NCI-H2171 treated with DMSO at 0.1 percent for 48 hours (cell line): ENCODE data around the gene TAB2.

Experiments
- DNase-seq: peaks from one replicate; lab custom pipeline; 2025; lab: John Stamatoyannopoulos, UW

The TAB2 gene

GRCh38 chr6:149419696-149420404, 102.3 kb downstream of the TAB2 start:
- DNase-seq: no peak

- no peak for DNase-seq
Observed at GRCh38 chr6:149421132-149421531, 103.6 kb downstream of the TAB2 start.

DNA sequence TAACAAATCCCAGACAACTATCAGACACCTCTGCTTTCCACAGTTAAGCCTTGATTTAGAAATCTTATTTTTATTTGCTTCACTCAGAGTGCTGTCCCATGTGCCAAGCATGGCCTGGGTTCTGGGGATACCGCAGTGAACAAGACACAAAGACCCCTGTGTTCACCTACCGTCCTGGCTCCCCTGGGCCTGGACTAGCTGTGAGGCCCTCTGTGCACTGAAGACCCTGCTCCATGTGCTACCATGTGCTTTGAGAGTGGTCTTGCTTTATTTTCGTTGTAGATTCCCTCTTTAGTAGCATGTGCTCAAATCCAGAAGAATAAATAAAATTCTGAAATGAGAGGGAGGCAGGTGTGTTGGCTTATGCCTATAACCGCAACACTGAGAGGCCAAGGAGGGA, 105.1 kb downstream of the TAB2 start:
- no peak for DNase-seq

- DNase-seq: no peak
Observed at GRCh38 chr6:149423964-149424440, 106.5 kb downstream of the TAB2 start.

DNA sequence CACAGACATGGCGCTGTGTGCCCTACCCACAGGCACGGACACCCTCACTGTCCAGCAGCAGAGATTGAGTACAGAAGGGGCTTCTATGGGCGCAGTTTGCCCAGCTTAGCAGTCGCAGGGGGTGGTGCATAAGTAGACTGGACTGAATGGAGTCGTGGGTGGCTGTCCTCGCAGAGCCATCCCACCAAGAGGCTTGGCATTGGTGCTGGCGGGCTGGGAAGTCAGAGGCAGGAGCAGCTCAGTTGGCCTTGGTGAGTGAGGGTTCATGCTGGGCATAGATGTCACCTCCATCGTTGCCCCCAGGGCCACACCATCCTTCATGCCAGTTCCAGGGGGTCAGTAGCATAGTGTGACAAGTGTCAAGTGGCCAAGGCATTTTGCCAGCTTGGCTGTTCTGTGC, 107.7 kb downstream of the TAB2 start:
- DNase-seq: no peak

DNA sequence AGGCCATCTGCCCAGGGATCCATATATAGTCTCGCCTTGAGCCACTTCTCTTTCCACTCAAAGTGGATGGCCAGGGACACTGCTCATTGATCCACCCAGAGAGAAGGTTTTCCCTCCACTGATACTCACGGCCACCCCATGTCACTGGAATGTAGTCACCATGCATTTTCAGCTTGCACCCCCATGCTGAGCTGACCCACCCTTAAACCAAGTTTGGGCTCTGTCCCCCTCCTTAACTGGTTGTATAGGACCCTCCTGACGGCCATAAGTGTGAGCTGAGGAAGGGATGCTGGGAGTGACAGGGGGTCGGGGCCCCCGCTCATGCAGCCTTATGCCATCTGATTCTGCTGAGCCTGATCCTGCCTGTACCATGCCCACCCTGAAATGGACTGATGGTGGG, 108.2 kb downstream of the TAB2 start:
- DNase-seq: no peak

DNA sequence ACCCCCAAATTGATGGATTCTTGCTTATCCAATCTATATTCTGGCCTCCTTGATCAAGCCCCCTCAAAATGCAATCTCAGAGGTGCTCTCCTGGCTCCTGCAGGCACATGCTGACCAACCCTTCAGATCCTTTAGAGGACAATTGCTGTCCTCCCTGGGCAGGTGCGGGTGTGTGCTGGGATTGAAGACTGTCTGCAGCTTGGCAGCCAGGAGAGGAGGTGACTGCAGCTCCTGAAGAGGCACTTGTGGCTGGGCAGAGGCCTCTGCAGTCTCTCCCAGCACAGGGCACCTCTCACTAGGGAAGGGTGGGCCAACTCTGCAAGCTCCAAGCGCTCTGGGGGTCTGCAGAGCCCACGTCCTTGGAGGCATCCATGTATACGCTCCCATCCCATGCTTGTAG, 111.1 kb downstream of the TAB2 start:
- no peak for DNase-seq

GRCh38 chr6:149429427-149430360, 112.2 kb downstream of the TAB2 start:
- DNase-seq: no peak

DNA sequence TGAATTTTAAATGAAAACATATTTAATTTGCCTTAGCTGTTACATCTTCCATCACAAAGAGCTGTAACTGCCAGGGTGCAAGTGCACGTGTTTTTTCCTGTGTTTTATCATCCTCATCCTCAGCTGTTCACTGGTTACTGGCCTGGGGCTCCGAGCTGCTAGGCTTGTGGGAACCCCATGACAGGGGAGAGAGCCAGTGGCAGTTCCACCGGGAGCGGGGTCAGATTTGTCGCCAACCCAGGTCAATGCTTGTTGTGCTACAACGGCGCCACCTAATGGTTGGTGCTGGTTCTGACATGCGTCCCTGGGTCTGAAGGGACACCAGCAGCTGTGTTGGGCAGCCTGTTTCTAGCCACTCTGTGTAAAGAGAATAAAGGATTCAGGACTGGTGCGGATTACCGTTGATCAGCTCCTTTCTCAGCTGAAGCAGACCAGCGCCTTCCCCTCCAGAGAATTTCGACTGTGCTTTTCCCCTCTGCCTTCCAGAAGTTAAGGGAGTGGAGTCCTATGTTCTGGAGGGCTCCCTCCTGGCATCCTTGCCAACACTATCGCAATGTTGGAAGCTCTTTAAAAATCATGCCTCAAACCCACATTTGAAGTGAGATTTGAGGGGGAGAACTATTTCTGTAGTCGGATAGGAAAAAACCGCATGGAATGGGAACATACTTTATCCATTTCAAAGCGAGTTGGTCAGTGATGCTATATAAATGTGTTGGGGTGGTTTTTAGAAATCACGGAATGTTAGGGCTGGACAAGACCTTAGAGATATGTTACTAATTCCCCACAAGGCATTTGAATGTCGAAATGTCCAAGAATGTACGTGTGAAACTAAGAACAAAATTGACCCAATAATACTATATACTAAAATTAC, 114.6 kb downstream of the TAB2 start:
- DNase-seq: peak; percentile 74

DNA sequence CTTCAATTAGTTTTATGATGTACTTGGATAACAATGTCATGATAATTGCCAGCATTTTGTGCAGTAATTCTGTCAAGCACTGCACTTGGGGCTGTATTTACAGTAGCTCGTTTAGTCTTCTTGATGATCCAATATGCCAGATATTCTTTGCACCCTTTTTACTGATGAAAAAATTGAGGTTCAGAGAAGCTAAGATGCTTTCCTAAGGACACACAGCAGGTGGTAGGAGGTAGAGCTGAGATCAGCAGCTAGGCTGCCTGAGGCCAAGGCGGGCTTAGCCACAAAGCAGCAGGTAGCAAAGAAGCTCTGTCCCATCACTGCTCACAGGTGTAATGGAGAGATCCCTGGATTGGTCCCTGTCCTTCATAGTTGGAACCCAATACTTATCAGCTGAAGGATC, 115.9 kb downstream of the TAB2 start:
- no peak for DNase-seq

GRCh38 chr6:149433881-149434280, 116.4 kb downstream of the TAB2 start:
- DNase-seq: no peak

DNA sequence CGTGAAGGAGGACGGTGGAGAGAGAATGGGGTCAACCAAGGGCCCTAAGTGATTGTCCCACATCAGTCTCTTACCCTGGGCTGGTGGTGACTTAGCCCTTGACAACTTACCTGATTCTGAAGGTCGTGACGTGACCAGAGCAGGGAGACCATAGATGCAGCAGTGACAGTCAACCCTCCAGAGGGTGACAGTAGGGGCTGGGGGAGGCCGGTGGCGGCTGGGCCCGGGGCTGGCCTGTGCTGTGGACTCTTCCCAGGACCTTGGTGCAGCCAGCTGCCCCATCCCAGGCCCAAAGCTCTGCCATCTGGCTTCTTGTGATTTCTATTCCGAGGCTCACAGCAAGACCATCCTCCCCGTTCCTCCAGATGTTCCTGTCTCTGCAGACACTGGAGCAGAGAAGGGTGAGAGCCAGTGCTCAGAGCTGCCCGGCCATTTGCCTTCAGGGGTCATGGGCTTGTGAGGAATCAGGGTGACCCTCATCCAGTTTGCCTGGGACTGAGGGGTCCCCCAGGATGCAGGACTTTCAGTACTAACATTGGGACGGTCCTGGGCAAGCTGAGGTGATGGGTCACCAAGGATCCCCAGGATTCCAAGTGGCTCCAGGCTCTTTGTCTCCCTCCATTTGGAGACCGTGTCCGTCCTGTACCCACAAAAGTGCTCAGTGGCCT, 118.5 kb downstream of the TAB2 start:
- no peak for DNase-seq

DNA sequence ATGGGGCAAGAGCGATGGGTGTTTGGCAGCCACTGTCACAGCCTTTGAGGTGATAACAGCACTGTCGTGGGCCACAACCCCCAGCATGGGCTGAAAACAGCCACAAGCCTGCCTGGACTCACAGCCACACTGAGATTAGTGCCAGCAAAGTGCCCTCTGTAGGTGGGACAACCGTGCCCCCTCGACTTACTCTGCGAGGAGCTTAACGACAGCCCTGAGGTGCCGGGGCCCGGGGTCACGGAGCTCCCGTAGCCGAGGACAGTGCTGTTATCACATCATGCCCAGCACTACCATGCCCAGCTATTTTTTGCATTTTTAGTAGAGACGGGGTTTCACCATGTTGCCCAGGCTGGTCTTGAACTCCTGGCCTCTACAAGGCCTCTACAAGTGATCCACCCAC, 119.1 kb downstream of the TAB2 start:
- no peak for DNase-seq

GRCh38 chr6:149437212-149437611, 119.7 kb downstream of the TAB2 start:
- DNase-seq: no peak

- no peak for DNase-seq
Observed at GRCh38 chr6:149438855-149439254, 121.3 kb downstream of the TAB2 start.

DNA sequence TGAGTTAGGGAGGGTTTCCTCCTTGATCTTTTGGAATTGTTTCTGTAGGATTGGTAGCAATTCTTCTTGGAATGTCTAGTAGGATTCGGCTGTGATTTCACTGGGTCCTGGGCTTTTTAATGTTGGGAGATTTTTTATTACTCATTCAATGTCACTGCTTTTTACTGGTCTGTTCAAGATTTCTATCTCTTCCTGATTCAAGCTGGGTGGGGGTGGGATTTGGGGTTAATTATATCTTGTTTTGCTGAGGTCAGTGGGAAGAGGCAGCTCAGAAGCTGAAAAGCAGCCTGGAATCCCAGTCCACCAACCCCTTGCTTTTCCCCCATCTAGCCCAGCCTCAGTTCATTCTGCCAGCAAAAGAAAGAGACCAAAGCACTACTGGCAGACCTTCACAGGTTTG, 122.1 kb downstream of the TAB2 start:
- DNase-seq: no peak

DNA sequence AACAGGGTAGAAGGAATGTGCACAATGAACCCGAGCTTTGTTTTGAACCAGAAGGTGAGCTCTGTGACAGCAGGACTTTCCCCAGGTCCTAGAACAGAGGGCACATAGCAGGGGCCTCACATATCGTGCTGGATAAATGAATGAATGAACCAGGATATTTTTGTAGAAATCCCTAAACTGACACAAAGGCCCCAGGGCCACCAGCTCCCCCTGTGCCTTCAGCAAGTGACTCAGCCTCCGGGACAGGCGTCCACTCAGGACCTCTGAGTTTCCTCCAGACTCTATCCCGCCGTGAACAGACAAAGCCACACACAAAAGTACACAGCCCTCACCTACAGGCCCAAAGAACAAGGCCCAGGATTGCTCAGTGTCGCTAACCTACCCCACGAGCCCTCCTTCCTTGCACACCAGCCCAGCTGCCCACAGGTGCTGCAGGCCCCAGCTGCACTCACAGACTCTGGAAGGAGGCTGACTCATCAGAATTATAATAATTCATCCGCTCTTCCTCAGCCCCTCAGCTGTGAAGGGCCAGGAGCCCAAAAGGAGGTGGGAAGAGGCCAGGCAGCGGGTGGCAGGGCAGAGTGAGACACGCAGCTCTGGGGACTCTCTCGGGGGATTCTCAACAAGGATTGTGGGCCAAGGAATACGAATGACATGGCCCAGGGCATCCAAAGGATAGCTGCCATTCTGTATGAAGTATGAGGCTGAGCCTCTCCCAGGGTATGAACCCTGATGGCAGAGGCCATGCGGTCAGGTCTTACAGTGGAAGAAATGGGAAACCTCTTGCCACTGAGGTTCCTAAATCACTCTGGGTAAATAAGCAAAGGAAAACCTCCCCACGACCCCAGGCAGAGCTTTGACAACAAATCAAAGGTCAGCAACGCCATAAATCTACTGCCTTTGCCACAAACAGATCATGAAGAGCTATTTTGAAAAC, 123.5 kb downstream of the TAB2 start:
- DNase-seq: no peak

DNA sequence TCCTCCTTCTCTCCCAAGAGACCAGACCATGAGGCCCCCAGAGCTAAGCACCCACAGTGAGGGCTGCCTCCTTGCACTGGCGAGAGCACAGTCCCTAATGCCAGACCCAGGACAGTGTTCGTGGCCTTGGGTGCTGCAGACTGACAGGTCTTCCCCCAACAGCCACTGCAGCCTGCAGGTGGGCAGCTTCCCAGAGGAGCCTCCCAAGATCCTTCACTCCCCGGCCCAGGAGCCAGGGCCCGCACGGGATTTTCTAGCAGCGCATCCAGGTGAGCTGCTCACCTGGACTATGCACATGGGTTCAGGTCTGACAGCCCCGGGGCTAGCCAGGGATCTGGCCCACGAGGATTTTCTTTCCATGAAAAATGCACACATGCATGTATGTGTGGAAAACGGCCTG, 124.2 kb downstream of the TAB2 start:
- no peak for DNase-seq

DNA sequence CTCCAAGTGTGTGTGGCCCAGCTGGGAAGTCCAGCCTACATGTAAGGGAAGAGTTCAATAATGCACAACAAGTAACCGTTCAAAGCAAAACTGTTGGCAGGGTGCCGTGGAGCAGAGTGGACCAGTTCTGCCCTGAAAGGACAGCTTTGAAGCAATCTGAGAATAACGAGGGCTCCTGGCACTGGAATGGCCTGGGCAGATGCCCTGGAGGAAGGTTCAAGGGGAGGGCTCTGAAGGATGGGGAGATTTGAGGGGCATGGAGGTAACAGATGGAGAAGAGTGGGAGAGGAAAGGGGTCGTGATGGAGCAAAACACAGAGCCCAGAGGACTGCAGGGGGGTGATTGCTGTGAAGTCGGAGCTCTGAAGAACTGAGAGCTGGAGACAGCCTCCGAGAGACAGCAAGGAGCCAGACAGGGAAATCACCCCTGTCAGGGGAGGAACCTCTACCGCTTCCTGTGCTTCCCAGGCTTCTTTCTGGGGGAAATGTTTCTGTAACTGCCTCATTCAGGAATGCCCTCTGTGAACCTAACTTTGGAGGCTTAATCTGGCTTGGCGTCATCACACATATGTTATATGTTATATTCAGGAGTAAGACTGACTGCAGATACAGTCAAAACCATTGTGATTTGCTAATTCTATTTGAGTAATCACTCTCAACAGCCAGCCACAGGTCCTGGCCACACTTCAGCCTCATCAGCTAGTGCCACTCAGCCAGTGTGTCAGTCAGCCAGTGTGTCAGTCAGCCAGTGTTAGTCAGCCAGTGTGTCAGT, 126.1 kb downstream of the TAB2 start:
- DNase-seq: no peak
